ENCODE measurements around the gene TMEM209.
"Not testable (repeated sequence)": the region's sequence is repeated elsewhere in the genome, so short reads cannot be mapped to it uniquely, and the experiment has no call there.

The TMEM209 gene

DNA sequence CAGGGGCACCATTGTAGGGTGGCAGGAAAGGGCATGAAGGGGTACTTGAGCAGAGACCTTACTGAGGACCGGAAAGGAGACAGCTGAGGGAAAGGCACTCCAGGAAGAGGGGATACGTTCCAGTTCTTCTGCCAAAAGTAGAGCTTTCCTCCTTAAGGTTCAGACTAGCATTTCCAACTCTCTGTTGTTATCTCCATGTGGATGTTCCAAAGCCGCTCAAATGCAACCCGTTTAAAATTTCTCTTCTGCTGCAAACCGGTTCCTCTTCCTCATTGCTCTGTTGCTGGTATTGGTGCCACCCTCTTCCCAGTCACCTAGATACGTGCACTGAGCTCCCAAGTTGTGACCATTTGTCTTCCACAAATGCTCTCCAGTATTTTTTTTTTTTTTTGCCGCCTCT lies 47.5 kb downstream of the TMEM209 start:
- no peak for DNase-seq

DNA sequence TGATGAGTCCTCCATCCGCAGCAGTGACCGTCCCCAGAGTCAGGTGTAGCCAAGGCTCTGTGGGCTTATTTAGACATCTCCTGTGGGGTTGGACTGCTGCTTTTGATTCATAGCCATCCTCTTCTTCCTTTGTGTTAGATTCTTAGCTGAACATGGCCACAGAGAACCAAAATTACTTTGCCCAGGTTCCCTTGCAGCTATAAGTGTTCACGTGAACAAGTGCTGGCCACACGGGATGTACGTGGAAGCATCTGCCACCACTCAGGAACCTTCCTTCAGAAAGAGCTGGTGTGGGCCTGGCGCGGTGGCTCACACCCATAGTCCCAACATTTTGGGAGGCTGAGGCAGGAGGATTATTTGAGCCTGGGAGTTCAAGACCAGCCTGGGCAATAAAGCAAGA lies 49.1 kb downstream of the TMEM209 start:
- DNase-seq: no peak

DNA sequence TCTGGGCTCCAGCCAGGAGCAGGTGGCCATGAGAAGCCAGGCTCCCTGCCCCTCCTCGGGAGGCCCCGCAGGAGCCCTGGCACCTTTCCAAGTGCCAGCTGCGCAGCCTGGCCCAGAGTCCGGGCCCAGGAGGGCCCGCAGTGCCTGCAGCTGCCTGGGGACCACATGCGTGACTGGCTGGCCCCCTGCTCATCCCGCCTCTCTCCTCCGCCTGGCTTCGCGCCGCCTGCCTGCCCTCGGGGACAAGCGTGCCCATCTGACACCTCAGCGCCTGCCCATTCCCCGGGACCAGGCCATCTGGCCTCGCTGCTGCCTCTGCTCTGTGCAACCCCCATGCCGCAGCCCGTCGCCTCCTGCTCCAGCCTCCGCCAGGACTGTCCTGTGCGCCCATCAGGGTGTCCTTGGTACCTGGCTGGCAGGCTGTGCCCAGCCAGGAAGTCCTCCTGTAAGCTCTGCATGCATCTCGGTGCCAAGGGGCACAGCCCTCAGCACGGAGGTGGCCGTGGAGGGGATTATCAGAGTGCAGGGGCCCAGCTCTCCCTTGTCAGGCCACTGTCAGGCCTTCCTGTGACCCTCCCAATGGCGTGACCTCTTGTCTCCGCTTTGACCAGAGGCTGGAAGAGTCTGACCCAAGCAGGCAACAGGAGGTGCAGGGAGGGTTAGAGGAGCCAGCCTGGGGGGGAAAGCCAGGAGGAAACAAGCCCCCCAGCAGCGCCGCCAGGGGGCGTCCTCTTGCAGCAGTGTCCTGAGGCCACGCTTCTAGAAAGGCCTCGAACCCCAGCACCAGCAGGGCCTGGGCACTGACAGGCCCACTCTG lies 50.5 kb downstream of the TMEM209 start:
- DNase-seq: no peak

DNA sequence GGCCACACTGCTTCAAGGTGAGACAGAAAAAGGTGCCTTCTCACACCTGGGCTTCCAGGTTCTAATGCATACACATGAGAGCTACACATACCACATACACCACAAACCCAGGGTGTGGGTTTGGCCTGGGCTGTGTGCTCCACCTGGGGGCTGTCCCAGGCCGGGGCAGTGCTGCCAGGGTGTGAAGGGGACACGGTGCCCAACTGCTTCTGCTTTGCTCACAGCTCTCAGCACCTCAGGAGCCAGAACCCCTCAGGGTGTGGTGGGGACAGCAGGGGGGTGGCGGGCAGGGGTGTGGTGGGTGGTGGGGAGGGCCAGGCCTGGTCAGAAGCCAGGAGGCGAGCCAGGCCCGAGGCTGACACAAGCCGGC lies 51.1 kb downstream of the TMEM209 start:
- no peak for DNase-seq

DNA sequence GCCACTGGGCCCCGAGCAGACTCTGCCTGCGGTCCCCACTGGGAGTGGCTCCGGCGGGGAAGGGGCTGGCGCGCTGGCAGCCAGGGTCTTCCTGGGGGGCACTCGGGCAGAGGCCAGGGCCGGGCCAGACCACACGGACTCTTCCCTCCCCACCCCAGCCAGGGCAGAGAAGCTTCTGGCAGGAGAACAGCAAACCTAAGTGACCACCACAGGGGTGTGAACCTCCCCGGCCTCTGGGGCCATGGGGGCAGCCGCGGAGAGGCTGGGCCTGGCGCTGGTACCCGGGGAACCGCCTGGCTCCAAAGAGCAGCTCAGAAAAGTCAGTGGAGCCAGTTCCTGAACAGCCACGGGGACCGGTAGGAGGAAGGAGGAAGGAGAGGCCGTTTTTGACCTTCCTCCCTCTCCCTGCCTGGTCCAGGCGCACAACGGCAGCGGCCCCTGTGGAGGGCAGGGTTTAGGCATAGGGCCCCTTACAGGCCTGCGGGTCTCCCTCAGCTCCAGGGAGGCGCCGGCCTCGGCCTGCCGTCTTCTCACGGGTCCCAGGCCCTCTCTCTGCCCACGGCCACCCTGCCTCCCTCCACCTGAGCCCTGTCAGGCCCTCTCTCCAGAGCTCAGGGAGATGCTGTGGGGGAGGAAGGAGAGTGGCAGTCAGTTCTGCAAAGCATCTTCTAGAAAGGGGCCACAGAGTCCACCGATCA lies 51.8 kb downstream of the TMEM209 start:
- DNase-seq: no peak

DNA sequence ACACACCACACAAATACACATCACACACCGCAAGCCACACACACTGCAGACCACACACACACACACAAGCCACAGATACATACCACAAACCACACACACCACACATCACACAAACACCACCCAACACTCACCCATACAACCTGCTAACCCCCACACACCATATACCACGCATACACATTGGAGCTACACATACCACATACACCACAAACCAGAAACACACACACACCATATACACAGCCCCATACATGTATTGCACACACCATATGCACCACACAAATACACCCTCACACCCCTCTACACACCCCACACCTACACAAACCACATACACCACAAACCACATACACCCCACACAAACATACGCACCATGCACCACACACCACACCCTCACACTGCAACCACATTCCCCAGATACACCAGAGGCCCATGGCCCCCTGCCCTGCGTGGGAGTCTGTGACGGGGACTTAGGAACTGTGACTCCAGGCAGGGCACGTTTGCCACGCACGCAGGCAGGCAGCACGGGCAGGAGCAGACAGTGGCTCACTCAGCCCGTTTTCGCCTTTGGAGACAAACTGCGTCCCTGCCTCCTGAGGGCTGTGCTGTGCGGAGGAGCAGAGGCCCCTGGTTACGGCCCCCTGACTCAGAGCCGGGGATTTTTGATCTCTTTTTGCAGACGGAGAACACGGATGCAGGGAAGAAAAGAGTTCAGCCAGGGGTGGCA lies 52.6 kb downstream of the TMEM209 start:
- DNase-seq: no peak

DNA sequence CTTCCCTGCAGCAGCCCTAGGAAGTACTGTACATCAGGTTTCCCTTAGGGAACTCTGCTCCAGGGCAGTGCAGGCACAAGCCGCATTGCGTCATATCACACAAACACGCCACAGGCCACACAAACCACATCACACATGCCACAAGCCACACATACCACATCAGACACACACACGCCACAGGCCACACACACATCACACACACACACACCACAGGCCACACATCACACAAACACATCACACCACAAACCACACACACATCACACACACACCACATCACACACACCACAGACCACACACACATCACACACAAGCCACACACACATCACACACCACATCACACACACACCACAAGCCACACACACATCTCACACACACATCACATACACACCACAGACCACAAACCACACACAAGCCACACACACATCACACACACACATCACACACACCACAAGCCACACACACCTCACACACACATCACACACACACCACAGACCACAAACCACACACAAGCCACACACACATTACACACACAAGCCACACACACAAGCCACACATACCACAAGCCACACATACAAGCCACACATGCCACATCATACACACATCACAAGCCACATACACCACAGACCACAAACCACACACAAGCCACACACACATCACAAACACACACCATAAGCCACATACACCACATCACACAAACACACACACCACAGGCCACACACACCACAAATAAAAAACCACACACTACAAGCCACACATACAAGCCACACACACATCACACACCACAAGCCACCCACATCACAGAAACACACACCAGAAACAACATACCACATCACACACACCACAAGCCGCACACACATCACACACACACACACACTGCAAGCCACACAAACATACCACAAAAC lies 53.4 kb downstream of the TMEM209 start:
- peak; percentile 35 to 49 for DNase-seq

DNA sequence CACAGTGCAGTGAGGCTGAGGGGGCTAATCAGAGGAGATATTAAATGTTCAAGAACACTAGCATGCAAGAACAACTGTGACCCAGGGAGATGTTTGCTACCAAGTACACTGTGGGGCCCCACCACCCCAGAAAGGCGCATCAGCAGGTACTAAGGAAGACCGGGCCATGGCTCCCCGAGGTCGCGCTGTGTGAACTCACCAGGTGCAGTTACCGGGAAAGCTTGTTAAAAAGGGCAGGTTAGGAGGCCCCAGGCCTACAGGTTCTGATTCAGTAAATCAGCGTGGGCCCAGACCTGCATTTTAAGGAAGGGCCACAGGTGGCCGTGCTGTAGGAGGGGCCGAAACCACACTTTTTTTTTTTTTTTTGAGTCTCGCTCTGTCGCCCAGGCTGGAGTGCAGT lies 54.6 kb downstream of the TMEM209 start:
- DNase-seq: no peak

DNA sequence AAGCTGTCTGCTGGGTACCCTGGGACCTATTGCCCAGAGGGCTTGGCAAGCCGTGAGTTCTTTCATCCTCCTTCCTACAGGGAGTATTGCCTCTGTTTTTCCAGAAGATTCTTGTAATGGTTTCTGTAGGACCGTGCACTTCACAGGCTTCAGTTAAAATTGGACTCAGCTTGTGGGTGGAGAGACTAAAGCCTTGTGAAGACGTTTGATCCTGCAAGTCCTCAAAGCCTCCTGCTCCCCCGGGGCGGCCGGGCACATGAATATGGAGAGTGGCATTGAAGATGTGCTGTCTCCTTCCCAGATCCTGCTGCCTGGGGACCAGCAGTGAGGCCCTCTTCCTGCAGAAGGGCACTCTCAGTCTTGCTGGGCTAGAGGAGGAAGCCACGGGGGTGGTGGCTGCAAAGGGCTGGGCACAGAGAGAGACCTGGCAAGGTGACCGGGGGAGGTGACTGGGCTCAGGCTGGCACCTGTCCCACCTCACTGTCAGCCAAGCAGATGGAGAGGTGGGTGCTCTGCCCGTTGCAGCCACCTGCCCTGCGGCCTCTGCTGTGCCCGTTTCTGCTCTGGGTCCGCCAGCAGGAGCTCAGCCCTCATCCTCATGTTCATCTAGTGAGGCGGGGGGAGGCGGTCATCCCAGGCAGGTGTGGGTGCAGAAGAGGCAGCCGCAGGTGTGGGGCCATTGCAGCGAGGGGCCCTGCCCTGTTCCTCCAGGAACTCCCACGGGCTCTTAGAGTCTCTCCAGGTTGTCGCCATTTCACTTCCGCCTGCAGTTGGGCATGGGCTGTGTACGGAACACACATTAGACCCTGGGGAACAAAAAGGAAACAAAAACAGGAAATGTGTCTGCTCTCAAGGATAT lies 55.7 kb downstream of the TMEM209 start:
- DNase-seq: no peak

DNA sequence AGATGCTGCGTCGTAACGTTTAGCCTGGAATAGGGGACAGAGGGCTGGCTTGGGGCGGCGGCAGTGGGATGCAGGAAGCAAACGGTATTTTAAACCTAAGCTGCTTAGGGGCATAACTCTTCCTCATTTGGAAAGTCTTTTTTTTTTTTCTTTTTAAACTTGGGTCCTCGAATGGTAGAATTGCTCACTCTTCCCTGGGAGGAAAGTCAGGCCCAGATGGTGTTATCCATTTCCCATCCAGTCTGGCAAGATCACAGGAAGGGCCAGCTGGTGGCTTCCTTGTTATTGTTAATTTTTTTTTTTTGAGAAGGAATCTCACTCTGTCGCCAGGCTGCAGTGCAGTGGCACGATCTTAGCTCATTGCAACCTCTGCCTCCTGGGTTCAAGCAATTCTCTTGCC lies 56.6 kb downstream of the TMEM209 start:
- no peak for DNase-seq

DNA sequence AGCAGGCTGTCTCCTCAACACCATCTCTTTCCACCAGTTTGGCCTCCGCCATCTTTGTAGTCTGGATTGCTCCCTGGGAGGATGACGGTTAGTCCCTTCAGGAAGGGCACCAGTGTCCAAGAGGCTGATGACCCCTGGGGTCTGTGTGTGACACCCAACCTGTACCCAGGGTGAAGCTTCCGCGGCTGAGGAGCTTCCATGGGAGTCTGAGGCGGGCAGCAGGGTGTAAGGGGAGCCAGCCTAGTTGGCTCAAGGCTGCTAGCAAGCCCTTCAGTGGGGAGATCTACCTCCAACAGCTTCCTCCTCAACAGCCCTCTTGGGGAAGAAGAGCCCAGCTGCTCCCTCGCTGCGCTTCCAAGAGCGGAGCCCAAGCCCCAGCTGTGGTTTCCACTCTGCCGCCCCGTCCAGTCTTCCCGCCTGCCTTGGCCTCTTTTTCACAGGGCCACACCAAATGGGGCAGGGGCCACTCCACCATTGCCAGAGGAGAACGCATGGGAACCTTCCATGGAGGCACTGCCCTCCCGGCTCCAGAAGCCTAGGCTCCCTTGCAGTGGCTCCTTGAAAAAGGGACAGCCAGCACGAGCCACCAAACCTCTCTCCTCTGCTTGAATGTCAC lies 57.4 kb downstream of the TMEM209 start:
- no peak for DNase-seq

DNA sequence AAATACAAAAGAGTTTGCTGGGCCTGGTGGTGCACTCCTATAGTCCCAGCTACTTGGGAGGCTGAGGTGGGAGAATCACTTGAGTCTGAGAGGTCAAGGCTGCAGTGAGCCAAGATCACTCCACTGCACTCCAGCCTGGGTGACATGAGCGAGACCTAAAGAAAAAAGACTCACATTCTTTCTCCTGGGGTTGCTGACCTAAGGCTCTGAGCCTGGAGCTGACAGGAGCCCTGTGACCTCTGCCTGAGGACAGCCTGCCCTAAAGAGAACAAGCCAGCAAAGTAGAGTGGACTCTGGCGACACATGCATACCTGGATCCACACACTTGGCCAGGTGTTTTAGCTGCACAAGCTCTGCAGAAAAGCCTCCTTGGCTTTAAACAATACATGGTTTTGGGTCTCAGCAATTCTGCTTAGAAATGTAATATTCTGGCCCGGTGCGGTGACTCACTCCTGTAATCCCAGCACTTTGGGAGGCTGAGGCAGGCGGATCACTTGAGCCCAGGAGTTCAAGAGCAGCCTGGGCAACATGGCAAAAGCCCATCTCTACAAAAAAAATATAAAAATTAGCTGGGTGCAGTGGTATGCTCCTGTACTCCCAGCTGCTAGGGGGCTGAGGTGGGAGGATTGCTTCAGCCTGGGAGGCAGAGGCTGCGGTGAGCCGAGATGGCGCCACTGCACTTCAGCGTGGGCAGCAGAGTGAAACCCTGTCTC lies 58.4 kb downstream of the TMEM209 start:
- no peak for DNase-seq

DNA sequence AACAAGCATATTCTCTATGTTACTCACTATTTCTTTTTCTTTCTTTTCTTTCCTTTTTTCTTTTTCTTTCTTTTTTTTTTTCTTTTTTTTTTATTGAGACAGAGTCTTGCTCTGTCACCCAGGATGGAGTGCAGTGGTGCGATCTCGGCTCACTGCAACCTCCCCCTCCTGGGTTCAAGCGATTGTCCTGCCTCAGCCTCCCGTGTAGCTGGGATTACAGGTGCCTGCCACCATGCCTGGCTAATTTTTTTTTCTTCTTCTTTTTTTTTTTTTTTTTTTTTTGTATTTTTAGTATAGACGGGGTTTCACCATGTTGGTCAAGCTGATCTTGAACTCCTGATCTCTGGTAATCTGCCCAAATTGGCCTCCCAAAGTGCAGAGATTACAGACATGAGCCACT lies 59.1 kb downstream of the TMEM209 start:
- not testable (repeated sequence) for DNase-seq

DNA sequence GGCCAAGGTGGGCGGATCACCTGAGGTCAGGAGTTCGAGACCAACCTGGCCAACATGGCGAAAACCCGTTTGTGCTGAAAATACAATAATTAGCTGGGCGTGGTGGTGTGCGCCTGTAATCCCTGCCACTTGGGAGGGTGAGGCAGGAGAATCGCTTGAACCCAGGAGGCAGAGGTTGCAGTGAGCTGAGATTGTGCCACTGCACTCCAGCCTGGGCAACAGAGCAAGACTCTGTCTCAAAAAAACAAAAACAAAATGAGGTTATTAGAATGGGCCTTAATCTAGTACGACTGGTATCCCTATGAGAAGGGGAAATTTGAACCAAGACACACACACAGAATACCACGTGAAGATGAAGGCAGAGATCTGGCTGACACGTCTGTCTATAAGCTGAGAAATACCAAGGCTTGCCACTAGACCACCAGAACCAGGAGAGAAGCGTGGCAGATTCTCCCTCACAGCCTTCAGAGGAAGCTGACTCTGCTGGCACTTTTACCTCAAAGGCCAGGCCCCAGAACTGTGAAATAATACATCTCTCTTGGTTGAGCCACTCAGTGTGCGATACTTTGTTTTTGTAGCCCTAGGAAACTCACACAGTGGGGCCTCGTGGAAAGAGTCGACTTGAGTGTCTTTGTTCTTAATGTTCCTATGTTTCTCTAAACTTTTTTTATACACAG lies 59.6 kb downstream of the TMEM209 start:
- DNase-seq: no peak

DNA sequence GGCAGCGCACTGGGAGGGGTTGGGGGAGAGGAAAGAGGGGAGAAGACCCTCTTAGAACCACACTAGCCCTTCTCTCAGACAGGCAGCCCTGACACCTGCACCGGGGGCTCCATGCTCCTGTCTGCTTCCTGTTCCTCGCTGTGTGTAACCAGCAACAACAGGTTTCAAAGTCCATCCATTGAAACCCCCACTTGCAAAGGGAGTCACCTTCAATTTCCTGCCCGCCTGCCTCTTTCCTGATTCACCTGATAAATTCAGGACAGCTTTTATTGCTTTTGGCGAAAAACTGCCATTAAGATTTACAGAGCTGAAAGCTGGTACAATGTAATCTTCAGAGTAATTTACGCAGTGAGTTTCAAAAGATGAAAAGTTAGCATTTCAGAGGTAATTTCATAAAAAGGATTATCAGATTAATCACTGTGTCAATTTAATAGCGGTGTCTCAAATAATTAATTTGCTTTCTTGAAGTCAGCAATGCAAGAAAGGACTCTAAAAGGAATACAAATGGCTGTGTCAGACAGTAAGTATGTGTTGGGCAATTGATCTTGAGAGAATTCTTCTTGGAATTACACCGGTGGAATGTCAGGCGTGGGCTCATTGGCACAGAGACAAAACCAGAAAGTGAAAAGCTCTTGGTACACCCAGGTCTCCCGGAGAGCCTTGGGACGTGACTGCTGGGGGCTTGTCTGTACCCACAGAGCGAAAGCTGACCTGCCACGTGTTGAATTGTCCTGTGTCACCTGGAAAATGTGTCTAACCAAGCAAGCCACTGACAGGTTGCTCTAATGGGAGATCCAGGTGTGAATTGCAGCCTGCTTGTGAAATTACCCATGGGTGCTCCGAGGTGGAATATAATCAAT lies 60.7 kb downstream of the TMEM209 start:
- no peak for DNase-seq

DNA sequence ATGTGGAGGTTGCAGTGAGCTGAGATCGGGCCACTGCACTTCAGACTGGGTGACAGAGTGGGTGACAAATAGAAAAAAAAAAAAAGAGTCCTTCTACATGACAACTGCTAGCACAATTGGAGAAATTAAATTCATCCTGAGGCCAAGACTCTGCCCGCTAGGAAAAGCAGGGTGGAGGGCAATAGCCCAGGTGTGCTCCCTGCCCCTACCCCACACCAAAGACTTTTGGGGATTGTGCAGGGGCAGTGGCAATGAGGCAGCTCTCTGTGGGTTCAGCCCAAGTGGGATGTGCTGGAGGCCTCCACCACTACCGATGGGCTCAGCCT lies 61.3 kb downstream of the TMEM209 start:
- no peak for DNase-seq

DNA sequence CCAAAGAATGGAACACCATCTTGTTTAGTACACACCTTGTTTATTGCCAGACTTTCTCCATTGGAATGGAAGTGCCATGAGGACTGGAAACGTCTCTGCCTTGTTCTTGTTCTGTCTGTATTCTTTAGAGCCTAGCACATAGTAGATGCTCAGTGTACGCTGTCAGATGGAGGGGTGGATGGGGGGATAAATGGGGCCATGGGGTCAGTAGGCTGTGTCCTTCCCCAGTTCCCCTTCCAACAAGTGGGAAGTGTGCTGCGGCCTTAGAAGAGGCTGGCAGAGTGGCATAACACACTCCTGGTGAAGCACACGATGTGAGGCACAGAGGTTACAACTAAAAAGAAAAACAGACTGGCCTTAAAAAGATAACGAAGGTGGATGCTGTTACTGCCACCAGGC lies 61.9 kb downstream of the TMEM209 start:
- no peak for DNase-seq

DNA sequence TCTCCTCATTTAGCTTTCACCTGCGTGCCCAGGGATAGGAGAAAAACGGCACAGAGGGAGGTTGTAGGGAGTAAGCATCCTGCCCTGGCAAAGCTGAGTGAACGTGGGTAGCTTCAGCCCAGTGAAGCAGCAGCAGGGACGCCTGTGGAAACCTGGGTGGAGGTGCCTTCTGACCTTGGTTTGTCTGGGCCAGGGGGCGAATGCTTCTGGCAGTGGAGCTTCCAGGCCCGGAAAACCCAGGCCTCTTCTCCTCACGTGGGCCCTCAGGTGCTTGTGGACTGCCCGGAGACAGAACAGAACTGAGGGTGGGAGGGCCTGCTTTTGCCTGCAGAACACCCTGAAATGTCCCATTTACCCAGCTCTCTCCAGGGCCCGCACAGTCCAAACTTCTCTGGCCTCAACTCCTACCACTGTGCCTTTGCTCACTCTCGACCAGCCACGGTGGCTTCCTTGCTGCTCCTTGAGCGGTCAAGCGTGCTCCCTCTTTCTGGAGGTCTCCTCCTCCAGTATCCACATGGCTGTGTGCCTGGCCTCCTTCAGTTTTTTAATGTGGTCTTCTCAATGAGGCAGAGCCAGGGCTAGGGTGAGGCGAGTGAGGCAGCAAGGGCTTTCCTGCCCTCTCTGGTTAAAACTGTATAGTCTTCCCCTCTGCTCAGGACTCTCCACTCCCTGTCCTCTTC lies 62.4 kb downstream of the TMEM209 start:
- no peak for DNase-seq

All from stimulated activated CD4-positive, alpha-beta T cell treated with anti-CD3 and anti-CD28 coated beads, Interleukin-2, amount 100 ng/mL, for 24 hours (primary cell).